Liver (tissue), 3 donors: ENCODE results near the gene MACROD1.

Experiments used
- GABPA ChIP-seq, 2 donors: IDR thresholded peaks in 1 of 2; conservative IDR thresholded peaks in 1 of 2; 2 replicates each; pipeline ENCODE4 v1.6.1; 2016; ENCODE audit warnings: antibody characterized with exemption in 2 of 2, mild to moderate bottlenecking in 1 of 2, moderate library complexity in 1 of 2
- RAD21 ChIP-seq, 2 donors: IDR thresholded peaks; 2 replicates each; pipeline ENCODE4 v1.6.1; 2016; ENCODE audit warnings: antibody characterized with exemption in 2 of 2, mild to moderate bottlenecking in 2 of 2
- RXRA ChIP-seq, 2 donors: IDR thresholded peaks; 2 replicates each; pipeline ENCODE4 v1.6.1; 2017 to 2018; ENCODE audit warnings: antibody characterized with exemption in 2 of 2, mild to moderate bottlenecking in 1 of 2
- TF ChIP-seq, protein P1 (sequence below): fragments of 150-350 bp; IDR thresholded peaks from 2 replicates; pipeline ENCODE4 v1.5.1; 2017; ENCODE audit warnings: improper control_type of control experiment, low read depth, low read length; ENCODE audit not compliant: missing input control
- TF ChIP-seq, protein P2 (sequence below): IDR thresholded peaks from 2 replicates; pipeline ENCODE4 v1.6.1; 2016; ENCODE audit warnings: antibody characterized with exemption
- TF ChIP-seq, protein P3 (sequence below): IDR thresholded peaks from 2 replicates; pipeline ENCODE4 v1.6.1; 2016; ENCODE audit warnings: antibody characterized with exemption
- donor health status: healthy.
- donor health status: healthy.

DNA sequence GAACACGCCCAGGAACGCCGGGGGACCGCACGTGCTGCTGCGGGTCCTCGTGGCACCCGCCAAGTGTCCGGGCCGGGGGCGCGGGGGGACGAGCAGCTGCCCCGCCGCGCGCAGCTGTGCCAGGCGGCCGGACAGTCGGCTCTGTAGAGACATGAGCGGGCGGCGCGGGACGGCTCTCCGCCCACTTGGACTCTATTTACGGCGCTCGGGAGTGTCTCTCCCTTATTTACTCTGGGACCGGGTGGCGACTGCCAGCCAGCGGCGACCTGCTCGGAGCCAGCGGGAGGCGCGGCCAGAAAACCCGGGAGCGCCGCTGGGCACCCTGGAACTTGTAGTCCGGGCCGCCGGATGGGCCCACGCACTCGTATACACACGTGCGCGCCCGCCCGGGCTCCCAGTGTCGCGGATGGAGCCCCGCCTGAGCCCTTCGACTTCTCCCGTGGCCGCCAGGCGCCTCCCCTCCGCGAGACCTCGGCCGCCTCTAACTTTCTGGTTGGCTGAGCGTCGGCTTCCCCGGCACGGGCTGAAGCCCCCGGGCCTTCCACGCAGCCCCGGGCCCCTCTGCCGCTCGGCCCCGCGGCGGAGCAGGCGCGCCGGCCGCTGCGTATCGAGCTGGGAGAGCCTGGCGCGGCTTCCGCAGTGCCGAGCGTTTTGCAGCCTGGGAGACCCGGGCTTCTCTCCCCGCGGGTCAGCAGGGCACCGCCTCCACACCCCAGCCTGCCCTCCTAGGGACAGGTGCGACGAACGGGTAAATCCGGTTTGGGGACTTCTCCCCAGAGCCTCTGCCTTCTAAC, at the start of gene MACROD1:
- TF ChIP-seq, protein P1, sequence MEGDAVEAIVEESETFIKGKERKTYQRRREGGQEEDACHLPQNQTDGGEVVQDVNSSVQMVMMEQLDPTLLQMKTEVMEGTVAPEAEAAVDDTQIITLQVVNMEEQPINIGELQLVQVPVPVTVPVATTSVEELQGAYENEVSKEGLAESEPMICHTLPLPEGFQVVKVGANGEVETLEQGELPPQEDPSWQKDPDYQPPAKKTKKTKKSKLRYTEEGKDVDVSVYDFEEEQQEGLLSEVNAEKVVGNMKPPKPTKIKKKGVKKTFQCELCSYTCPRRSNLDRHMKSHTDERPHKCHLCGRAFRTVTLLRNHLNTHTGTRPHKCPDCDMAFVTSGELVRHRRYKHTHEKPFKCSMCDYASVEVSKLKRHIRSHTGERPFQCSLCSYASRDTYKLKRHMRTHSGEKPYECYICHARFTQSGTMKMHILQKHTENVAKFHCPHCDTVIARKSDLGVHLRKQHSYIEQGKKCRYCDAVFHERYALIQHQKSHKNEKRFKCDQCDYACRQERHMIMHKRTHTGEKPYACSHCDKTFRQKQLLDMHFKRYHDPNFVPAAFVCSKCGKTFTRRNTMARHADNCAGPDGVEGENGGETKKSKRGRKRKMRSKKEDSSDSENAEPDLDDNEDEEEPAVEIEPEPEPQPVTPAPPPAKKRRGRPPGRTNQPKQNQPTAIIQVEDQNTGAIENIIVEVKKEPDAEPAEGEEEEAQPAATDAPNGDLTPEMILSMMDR: no peak
- TF ChIP-seq RAD21 (IDR thresholded peaks at IDR 0.05) (peak in 1 of 2 donors; percentile 34), GABPA (IDR thresholded peaks at IDR 0.05 in 1 of 2, conservative IDR thresholded peaks at IDR 0.05 in 1 of 2) (peak in 1 of 2 donors; percentile 54), RXRA (IDR thresholded peaks at IDR 0.05) (no peak)
- TF ChIP-seq, protein P2, sequence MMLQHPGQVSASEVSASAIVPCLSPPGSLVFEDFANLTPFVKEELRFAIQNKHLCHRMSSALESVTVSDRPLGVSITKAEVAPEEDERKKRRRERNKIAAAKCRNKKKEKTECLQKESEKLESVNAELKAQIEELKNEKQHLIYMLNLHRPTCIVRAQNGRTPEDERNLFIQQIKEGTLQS: no peak
- TF ChIP-seq, protein P3, sequence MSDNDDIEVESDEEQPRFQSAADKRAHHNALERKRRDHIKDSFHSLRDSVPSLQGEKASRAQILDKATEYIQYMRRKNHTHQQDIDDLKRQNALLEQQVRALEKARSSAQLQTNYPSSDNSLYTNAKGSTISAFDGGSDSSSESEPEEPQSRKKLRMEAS: peak; percentile 53
